Astrocyte of the spinal cord (primary cell): ENCODE results near the gene CDCA3.
A peak's percentile ranks its signal among the peaks of the same experiment; 100 is the strongest.
"Not testable (repeated sequence)": the region's sequence is repeated elsewhere in the genome, so short reads cannot be mapped to it uniquely, and the experiment has no call there.

Experiments used
- DNase-seq: peaks from one replicate; pipeline ENCODE4 v3.0.0; 2011; ENCODE audit warnings: low read depth, low spot score
- H3K4me3 ChIP-seq: 2 replicates; pipeline ENCODE4 v1.5.1; 2011; ENCODE audit warnings: low read depth, mild to moderate bottlenecking, low read length, moderate library complexity
- CTCF ChIP-seq: IDR thresholded peaks from 2 replicates; pipeline ENCODE4 v1.5.1; 2012; ENCODE audit warnings: low read depth, mild to moderate bottlenecking, low read length, inconsistent platforms
- in situ Hi-C: cut with HindIII; loops from 2 replicates; pipeline ENCODE4 v1.10.0; 2017; ENCODE audit warnings: low sequenced_read_pairs

CDCA3 gene

GRCh38 chr12:6851153-6851920, at the start of gene CDCA3:
CDCA3 (minus strand) TSS chr12:6851286; CDS start chr12:6850952, 334 bp downstream.
- DNase-seq: peak; percentile 98
- H3K4me3 ChIP-seq: peak within 1 kb of the TSS; percentile 83
- TF ChIP-seq CTCF: no peak
- in situ Hi-C loops: no loop called here

- no peak for TF ChIP-seq CTCF
- peak; percentile 79 for DNase-seq
- no peak overlapping the region for H3K4me3 ChIP-seq
- in situ Hi-C loops: no loop called here
Measured at GRCh38 chr12:6899837-6900519, 48.9 kb upstream of the CDCA3 start.

GRCh38 chr12:6899427-6899826, 48.3 kb upstream of the CDCA3 start:
- DNase-seq: no peak
- H3K4me3 ChIP-seq: no peak overlapping the region
- in situ Hi-C loops: no loop called here
- no peak for TF ChIP-seq CTCF

GRCh38 chr12:6896846-6897435, 45.9 kb upstream of the CDCA3 start:
- TF ChIP-seq CTCF: no peak
- in situ Hi-C loops: no loop called here
- no peak for DNase-seq
- no peak overlapping the region for H3K4me3 ChIP-seq

- no peak overlapping the region for H3K4me3 ChIP-seq
- in situ Hi-C loops: no loop called here
- DNase-seq: no peak
- no peak for TF ChIP-seq CTCF
Measured at GRCh38 chr12:6894321-6894720, 43.2 kb upstream of the CDCA3 start.

- H3K4me3 ChIP-seq, in situ Hi-C loops, DNase-seq: not testable (repeated sequence)
Measured at GRCh38 chr12:6892683-6893082, 41.6 kb upstream of the CDCA3 start.

- in situ Hi-C loops: no loop called here
- no peak for DNase-seq
- no peak for TF ChIP-seq CTCF
- peak overlapping the region; percentile 49 for H3K4me3 ChIP-seq
Measured at GRCh38 chr12:6891646-6892001, 40.5 kb upstream of the CDCA3 start.
